Activated CD4-positive, alpha-beta T cell treated with anti-CD3 and anti-CD28 coated beads, Interleukin-2, Interleukin-6, amounts not matched to agents 100 ng/mL and 50 ng/mL, durations not matched to agents 16 hours and 8 hours (primary cell): Measurements from ENCODE around the gene PDYN.

ENCODE experiments used
- DNase-seq: peaks from one replicate; pipeline ENCODE4 v3.0.0-alpha.2; 2020

PDYN gene

GRCh38 chr20:1992359-1993110 lies 1.3 kb downstream of the PDYN start:
- DNase-seq, result no peak

GRCh38 chr20:1987826-1988225 lies 6.0 kb downstream of the PDYN start:
- DNase-seq, result no peak

GRCh38 chr20:1983301-1983700 lies 10.6 kb downstream of the PDYN start:
- DNase-seq, result no peak

- no peak for DNase-seq
These were observed 11.2 kb downstream of the PDYN start for GRCh38 chr20:1982686-1983085.

GRCh38 chr20:1979106-1979778 lies 14.6 kb downstream of the PDYN start:
- DNase-seq, result no peak

- no peak for DNase-seq
These were observed 18.6 kb downstream of the PDYN start for GRCh38 chr20:1975291-1975690.

- no peak for DNase-seq
These were observed 20.0 kb downstream of the PDYN start for GRCh38 chr20:1973601-1974440.

GRCh38 chr20:1971893-1972586 lies 21.8 kb downstream of the PDYN start:
- no peak for DNase-seq

GRCh38 chr20:1968964-1969363 lies 24.9 kb downstream of the PDYN start:
- no peak for DNase-seq

GRCh38 chr20:1965520-1966351 lies 28.1 kb downstream of the PDYN start:
- peak; percentile 85 for DNase-seq

- no peak for DNase-seq
These were observed 29.0 kb downstream of the PDYN start for GRCh38 chr20:1964659-1965405.

GRCh38 chr20:1964061-1964460 lies 29.8 kb downstream of the PDYN start:
- no peak for DNase-seq

GRCh38 chr20:1961374-1961773 lies 32.5 kb downstream of the PDYN start:
- no peak for DNase-seq

GRCh38 chr20:1959156-1959555 lies 34.7 kb downstream of the PDYN start:
- DNase-seq, result no peak

GRCh38 chr20:1958426-1958825 lies 35.4 kb downstream of the PDYN start:
- DNase-seq, result no peak

- DNase-seq, result no peak
These were observed 38.6 kb downstream of the PDYN start for GRCh38 chr20:1955217-1955616.

- DNase-seq, result no peak
These were observed 40.2 kb downstream of the PDYN start for GRCh38 chr20:1953621-1954020.

- DNase-seq, result no peak
These were observed 40.9 kb downstream of the PDYN start for GRCh38 chr20:1952737-1953530.

GRCh38 chr20:1951436-1952115 lies 42.3 kb downstream of the PDYN start:
- no peak for DNase-seq

GRCh38 chr20:1950836-1951235 lies 43.0 kb downstream of the PDYN start:
- DNase-seq, result no peak
